Vagina (tissue), 2 donors: Measurements from ENCODE around the gene PCSK2.

Experiments
- POLR2AphosphoS5 ChIP-seq, 2 donors: sonication (generic); formaldehyde crosslinking; IDR thresholded peaks; one replicate each; pipeline ENCODE4 v1.9.0; 2017; ENCODE audit warnings: antibody characterized with exemption in 2 of 2, mild to moderate bottlenecking in 2 of 2, low read depth in 1 of 2; ENCODE audit not compliant: insufficient read depth in 1 of 2
- TF ChIP-seq, protein P1 (sequence below), 3 experiments: fragments of 450-650 bp in 2 of 3; fragments of 200-600 bp in 1 of 3; sonication (generic) in 1 of 3; IDR thresholded peaks; one replicate each; pipeline ENCODE4 v1.5.1; 2017 to 2019; ENCODE audit warnings: antibody characterized with exemption in 3 of 3, mild to moderate bottlenecking in 2 of 3, moderate library complexity in 2 of 3

DNA sequence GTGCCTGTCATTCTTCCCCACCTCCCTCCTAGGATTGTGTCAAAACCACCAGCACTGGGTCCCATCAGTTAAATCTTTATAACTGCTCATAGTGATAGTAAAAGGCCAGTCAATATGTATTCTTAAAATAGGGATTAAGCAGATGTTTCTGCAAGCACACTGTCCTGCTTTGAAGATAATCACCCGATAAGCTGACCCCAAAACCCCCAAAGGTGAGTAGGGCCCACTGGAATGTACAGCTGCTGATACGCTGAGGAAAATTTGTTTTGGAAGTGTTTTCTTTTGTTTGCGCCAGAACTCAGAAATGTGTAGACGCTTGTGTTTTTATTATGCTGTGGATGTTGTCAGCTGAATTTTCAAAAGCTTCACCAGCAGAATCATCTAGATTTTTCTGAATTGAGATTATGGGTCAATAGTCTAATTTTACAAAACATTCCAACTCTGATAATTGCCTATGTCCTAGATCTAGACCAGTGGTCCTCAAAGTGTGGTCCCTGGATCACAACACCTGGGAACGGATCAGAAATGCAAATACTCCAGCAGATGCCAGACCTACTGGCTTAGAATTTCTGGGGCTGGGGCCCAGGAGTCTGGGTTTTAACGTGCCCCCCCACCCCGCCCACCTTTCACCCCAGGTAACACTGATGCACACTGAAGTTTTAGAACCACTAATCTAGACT, 292.9 kb downstream of the PCSK2 start:
- TF ChIP-seq, protein P1, sequence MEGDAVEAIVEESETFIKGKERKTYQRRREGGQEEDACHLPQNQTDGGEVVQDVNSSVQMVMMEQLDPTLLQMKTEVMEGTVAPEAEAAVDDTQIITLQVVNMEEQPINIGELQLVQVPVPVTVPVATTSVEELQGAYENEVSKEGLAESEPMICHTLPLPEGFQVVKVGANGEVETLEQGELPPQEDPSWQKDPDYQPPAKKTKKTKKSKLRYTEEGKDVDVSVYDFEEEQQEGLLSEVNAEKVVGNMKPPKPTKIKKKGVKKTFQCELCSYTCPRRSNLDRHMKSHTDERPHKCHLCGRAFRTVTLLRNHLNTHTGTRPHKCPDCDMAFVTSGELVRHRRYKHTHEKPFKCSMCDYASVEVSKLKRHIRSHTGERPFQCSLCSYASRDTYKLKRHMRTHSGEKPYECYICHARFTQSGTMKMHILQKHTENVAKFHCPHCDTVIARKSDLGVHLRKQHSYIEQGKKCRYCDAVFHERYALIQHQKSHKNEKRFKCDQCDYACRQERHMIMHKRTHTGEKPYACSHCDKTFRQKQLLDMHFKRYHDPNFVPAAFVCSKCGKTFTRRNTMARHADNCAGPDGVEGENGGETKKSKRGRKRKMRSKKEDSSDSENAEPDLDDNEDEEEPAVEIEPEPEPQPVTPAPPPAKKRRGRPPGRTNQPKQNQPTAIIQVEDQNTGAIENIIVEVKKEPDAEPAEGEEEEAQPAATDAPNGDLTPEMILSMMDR (IDR thresholded peaks at IDR 0.05) = no peak
- no peak for TF ChIP-seq POLR2AphosphoS5 (IDR thresholded peaks at IDR 0.05; ENCODE audit: insufficient read depth in 1 of 2, low read depth in 1 of 2)
